GM18868 (cell line): ENCODE results near the gene OR4B1.
A peak's percentile ranks its signal among the peaks of the same experiment; 100 is the strongest.

Experiments
- ATAC-seq: cut with Tn5 transposase; IDR thresholded peaks from one replicate; pipeline ENCODE4 v1.9.1; 2021; ENCODE audit warnings: mild to moderate bottlenecking, moderate library complexity; ENCODE audit not compliant: unreplicated experiment

The OR4B1 gene

DNA sequence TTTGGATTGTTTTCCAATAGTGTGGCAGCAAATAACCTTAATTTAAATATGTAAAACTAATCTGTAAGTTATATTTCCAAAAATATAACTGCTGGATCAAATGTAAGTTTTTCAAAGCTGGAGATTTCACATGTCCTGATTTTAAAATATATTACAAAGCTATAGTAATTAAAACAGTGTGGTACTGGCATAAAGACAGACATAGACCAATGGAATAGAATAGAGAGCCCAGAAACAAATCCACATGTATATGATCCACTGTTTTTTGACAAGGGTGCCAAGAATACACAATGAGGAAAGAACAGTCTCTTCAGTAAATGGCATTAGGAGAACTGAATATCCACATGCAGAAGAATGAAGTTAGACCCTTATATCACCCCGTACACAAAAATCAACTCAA is 32.3 kb downstream of the OR4B1 start:
- no peak for ATAC-seq

- ATAC-seq, result peak; percentile 69
Measured at GRCh38 chr11:48261600-48261999, 45.0 kb downstream of the OR4B1 start.

- no peak for ATAC-seq
Measured at GRCh38 chr11:48263423-48263911, 46.9 kb downstream of the OR4B1 start, which contains the start of gene OR4X1. OR4X1 (plus strand) TSS chr11:48263861; CDS start chr11:48263861, 0 bp downstream.
